Measurements from ENCODE around the gene MTHFD1L.

GRCh38 chr6:151018046-151018445 is 152.5 kb downstream of the MTHFD1L start:
- TF ChIP-seq EZH2 (IDR thresholded peaks at IDR 0.05) = no peak
- TF ChIP-seq POLR2AphosphoS5 (IDR thresholded peaks at IDR 0.05; ENCODE audit: borderline replicate concordance, low read depth, low read length) = no peak
